ENCODE measurements around the gene ARL4A. TPM values are rescaled to one million over a fixed set of nuclear protein-coding genes. Genes with fewer than 3 reads are reported as not detected.
A peak's percentile ranks its signal among the peaks of the same experiment; 100 is the strongest.

The ARL4A gene
- total and polyA plus RNA-seq, 9 of the 15 experiments (the other 6 are each of a cell fraction or from before 2014, with no cell fraction given), result 118 to 688 (median 172) TPM

DNA sequence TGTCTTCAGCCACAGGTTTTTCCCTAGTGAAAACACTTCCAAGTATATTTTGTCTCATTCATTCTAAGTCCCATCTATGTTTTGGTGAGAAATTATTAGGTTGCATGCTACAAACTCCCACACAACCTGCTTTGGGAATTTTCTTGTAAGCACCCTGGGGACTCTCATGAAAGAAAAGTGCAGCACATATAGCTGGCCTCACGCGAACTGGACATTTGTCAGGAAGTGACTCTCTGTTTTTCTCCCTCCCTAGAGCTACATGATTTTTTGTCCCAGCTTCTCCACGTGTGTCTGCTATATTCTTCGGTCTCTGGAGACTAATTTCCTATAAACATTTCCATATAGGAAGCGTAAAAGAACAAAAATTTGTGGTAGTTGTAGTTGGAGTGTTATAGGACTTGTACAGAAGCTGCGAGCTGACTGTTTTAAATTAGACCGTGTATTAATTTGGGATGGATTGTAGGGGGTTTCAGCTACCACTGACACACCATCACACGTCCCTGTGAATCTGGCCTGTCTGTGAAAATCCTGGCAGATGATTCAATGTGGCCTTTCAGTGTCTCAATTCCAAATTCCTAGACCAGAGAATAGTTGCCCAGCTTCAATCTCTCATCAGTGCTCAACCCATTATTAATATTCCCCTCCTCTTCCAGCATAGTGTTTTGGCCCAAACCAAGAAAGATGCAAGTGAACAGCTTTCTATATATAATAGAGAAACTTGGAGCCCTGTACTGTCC, 40.2 kb downstream of the ARL4A start (continued):
- TF ChIP-seq CBX8 (IDR thresholded peaks at IDR 0.05; ENCODE audit: borderline replicate concordance, extremely low read depth, low read depth, low read length, poor library complexity, severe bottlenecking) (no peak), ETV5 (CRISPR knock-in tag; IDR thresholded peaks at IDR 0.05; ENCODE audit: low read depth) (no peak), KDM1A (IDR thresholded peaks at IDR 0.05) (no peak), PTBP1 (IDR thresholded peaks at IDR 0.05; ENCODE audit: low read depth, low read length) (no peak), BMI1 (IDR thresholded peaks at IDR 0.05; ENCODE audit: low read length) (no peak), ATF7 (IDR thresholded peaks at IDR 0.05) (peak; percentile 88; the same call in 1 of the 2 replicates), NCOR1 (IDR thresholded peaks at IDR 0.05) (no peak), SMC3 (conservative IDR thresholded peaks at IDR 0.05; ENCODE audit: insufficient read depth, low read depth, low read length) (no peak), PYGO2 (tag; IDR thresholded peaks at IDR 0.05) (no peak), TAF7 (tag; IDR thresholded peaks at IDR 0.05) (no peak), GTF2F1 (IDR thresholded peaks at IDR 0.05; ENCODE audit: low read depth, low read length) (no peak), ZBTB1 (CRISPR knock-in tag; IDR thresholded peaks at IDR 0.05; ENCODE audit: borderline replicate concordance, low read depth) (no peak), HMG20A (CRISPR knock-in tag; conservative IDR thresholded peaks at IDR 0.05) (no peak), ZNF140 (CRISPR knock-in tag; IDR thresholded peaks at IDR 0.05) (no peak), ADNP (tag; IDR thresholded peaks at IDR 0.05) (no peak)
- TF ChIP-seq, protein P1, sequence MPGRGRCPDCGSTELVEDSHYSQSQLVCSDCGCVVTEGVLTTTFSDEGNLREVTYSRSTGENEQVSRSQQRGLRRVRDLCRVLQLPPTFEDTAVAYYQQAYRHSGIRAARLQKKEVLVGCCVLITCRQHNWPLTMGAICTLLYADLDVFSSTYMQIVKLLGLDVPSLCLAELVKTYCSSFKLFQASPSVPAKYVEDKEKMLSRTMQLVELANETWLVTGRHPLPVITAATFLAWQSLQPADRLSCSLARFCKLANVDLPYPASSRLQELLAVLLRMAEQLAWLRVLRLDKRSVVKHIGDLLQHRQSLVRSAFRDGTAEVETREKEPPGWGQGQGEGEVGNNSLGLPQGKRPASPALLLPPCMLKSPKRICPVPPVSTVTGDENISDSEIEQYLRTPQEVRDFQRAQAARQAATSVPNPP (IDR thresholded peaks at IDR 0.05; ENCODE audit: borderline replicate concordance, insufficient read depth, insufficient read length), result no peak
- TF ChIP-seq, protein P2, sequence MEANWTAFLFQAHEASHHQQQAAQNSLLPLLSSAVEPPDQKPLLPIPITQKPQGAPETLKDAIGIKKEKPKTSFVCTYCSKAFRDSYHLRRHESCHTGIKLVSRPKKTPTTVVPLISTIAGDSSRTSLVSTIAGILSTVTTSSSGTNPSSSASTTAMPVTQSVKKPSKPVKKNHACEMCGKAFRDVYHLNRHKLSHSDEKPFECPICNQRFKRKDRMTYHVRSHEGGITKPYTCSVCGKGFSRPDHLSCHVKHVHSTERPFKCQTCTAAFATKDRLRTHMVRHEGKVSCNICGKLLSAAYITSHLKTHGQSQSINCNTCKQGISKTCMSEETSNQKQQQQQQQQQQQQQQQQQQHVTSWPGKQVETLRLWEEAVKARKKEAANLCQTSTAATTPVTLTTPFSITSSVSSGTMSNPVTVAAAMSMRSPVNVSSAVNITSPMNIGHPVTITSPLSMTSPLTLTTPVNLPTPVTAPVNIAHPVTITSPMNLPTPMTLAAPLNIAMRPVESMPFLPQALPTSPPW (CRISPR knock-in tag; IDR thresholded peaks at IDR 0.05), result no peak
- TF ChIP-seq, protein P3, sequence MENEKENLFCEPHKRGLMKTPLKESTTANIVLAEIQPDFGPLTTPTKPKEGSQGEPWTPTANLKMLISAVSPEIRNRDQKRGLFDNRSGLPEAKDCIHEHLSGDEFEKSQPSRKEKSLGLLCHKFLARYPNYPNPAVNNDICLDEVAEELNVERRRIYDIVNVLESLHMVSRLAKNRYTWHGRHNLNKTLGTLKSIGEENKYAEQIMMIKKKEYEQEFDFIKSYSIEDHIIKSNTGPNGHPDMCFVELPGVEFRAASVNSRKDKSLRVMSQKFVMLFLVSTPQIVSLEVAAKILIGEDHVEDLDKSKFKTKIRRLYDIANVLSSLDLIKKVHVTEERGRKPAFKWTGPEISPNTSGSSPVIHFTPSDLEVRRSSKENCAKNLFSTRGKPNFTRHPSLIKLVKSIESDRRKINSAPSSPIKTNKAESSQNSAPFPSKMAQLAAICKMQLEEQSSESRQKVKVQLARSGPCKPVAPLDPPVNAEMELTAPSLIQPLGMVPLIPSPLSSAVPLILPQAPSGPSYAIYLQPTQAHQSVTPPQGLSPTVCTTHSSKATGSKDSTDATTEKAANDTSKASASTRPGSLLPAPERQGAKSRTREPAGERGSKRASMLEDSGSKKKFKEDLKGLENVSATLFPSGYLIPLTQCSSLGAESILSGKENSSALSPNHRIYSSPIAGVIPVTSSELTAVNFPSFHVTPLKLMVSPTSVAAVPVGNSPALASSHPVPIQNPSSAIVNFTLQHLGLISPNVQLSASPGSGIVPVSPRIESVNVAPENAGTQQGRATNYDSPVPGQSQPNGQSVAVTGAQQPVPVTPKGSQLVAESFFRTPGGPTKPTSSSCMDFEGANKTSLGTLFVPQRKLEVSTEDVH (IDR thresholded peaks at IDR 0.05; ENCODE audit: low read depth, partially characterized antibody), result no peak
- TF ChIP-seq, protein P4, sequence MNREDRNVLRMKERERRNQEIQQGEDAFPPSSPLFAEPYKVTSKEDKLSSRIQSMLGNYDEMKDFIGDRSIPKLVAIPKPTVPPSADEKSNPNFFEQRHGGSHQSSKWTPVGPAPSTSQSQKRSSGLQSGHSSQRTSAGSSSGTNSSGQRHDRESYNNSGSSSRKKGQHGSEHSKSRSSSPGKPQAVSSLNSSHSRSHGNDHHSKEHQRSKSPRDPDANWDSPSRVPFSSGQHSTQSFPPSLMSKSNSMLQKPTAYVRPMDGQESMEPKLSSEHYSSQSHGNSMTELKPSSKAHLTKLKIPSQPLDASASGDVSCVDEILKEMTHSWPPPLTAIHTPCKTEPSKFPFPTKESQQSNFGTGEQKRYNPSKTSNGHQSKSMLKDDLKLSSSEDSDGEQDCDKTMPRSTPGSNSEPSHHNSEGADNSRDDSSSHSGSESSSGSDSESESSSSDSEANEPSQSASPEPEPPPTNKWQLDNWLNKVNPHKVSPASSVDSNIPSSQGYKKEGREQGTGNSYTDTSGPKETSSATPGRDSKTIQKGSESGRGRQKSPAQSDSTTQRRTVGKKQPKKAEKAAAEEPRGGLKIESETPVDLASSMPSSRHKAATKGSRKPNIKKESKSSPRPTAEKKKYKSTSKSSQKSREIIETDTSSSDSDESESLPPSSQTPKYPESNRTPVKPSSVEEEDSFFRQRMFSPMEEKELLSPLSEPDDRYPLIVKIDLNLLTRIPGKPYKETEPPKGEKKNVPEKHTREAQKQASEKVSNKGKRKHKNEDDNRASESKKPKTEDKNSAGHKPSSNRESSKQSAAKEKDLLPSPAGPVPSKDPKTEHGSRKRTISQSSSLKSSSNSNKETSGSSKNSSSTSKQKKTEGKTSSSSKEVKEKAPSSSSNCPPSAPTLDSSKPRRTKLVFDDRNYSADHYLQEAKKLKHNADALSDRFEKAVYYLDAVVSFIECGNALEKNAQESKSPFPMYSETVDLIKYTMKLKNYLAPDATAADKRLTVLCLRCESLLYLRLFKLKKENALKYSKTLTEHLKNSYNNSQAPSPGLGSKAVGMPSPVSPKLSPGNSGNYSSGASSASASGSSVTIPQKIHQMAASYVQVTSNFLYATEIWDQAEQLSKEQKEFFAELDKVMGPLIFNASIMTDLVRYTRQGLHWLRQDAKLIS (CRISPR knock-in tag; IDR thresholded peaks at IDR 0.05), result peak; percentile 46; the same call in 1 of the 2 replicates
